PC-9 (cell line): ENCODE data around the gene NAT8L. TPM values are rescaled to one million over a fixed set of nuclear protein-coding genes. Genes with fewer than 3 reads are reported as not detected.

Experiments used
- BruUV-seq: library from RNA; stranded (reverse); fragments of 400-500 nt; replicated peaks from 2 replicates; lab custom pipeline; 2021; lab: Mats Ljungman, UMichigan
- CTCF ChIA-PET: fragments of 300-600 bp; sonication (Branson Sonifier 250); formaldehyde crosslinking; loops from one replicate; lab custom pipeline; 2022; ENCODE audit warnings: antibody characterized with exemption; lab: Charles Lee
- POLR2A ChIA-PET: fragments of 300-600 bp; sonication (Branson Sonifier 250); formaldehyde crosslinking; loops from one replicate; lab custom pipeline; 2022; ENCODE audit warnings: antibody characterized with exemption; ENCODE audit not compliant: unreplicated experiment; lab: Charles Lee
- DNase-seq, 2 experiments: peaks; one replicate each; pipeline versions ENCODE4 v3.0.0 to v3.0.0-alpha.2; 2015 to 2022; ENCODE audit warnings: mixed read lengths in 1 of 2
- H2AFZ ChIP-seq: fragments of 200-600 bp; sonication (generic); 2 replicates; pipeline ENCODE4 v1.8.1; 2017; ENCODE audit warnings: antibody characterized with exemption
- H3F3A ChIP-seq: fragments of 200-600 bp; sonication (generic); 2 replicates; pipeline ENCODE4 v1.8.1; 2017; ENCODE audit warnings: antibody characterized with exemption, mild to moderate bottlenecking, low read depth; ENCODE audit not compliant: insufficient read depth
- H3K27ac ChIP-seq: fragments of 200-600 bp; sonication (generic); 2 replicates; pipeline ENCODE4 v1.6.1; 2016; ENCODE audit warnings: mixed run types
- H3K27me3 ChIP-seq: fragments of 200-600 bp; sonication (generic); 2 replicates; pipeline ENCODE4 v1.6.1; 2016; ENCODE audit warnings: low read depth, mixed run types; ENCODE audit not compliant: insufficient read depth
- H3K36me3 ChIP-seq: fragments of 200-600 bp; sonication (generic); 2 replicates; pipeline ENCODE4 v1.6.1; 2016; ENCODE audit warnings: low read depth, mixed run types
- H3K4me1 ChIP-seq: fragments of 200-600 bp; sonication (generic); replicated peaks from 2 replicates; pipeline ENCODE4 v1.6.1; 2016; ENCODE audit warnings: mixed run types; ENCODE audit not compliant: insufficient read depth
- H3K4me2 ChIP-seq: fragments of 200-600 bp; sonication (generic); 2 replicates; pipeline ENCODE4 v1.6.1; 2017; ENCODE audit warnings: mixed run types
- H3K4me3 ChIP-seq: fragments of 200-600 bp; sonication (generic); 2 replicates; pipeline ENCODE4 v1.6.1; 2016; ENCODE audit warnings: mixed run types
- H3K79me2 ChIP-seq: fragments of 200-600 bp; sonication (generic); 2 replicates; pipeline ENCODE4 v1.6.1; 2017; ENCODE audit warnings: low read depth, mixed run types
- H3K9me2 ChIP-seq: fragments of 200-600 bp; sonication (generic); 2 replicates; pipeline ENCODE4 v1.8.1; 2017; ENCODE audit warnings: mild to moderate bottlenecking; ENCODE audit not compliant: insufficient read depth
- H3K9me3 ChIP-seq: fragments of 200-600 bp; sonication (generic); 2 replicates; pipeline ENCODE4 v1.8.1; 2016; ENCODE audit warnings: low read depth; ENCODE audit not compliant: insufficient read depth
- H4K20me1 ChIP-seq: fragments of 200-600 bp; sonication (generic); 2 replicates; pipeline ENCODE4 v1.8.1; 2017; ENCODE audit not compliant: insufficient read depth
- CTCF ChIP-seq: fragments of 200-600 bp; sonication (generic); conservative IDR thresholded peaks from 2 replicates; pipeline ENCODE4 v1.6.1; 2017; ENCODE audit warnings: mixed run types, antibody characterized with exemption, mild to moderate bottlenecking, moderate library complexity
- EZH2 ChIP-seq: fragments of 200-600 bp; sonication (generic); IDR thresholded peaks from 2 replicates; pipeline ENCODE4 v1.8.0; 2017; ENCODE audit warnings: antibody characterized with exemption, low read depth
- intact Hi-C: fragments of 100-400 bp; cut with micrococcal nuclease; formaldehyde crosslinking; loops from one replicate; pipeline ENCODE4 v1.10.0; 2022; ENCODE audit not compliant: unreplicated experiment
- total RNA-seq: library from RNA; stranded (reverse); gene quantifications from 2 replicates; pipeline ENCODE4 v1.2.3, GENCODE V29; 2021

Gene NAT8L
- total RNA-seq, 1 experiment from 2014 or later, result 2.1 TPM

GRCh38 chr4:2067446-2068197 is 8.5 kb downstream of the NAT8L start:
- Histone ChIP-seq H3K4me2 (no peak overlapping the region), H4K20me1 (no peaks in the 10 kb centered on the region), H3K27me3 (no peaks in the 10 kb centered on the region), H3K4me3 (no peak overlapping the region), H3K9me2 (no peaks in the 10 kb centered on the region), H3K4me1 (no peaks in the 10 kb centered on the region), H2AFZ (no peak overlapping the region), H3K27ac (no peak overlapping the region), H3F3A (peaks cover 3% of the 10 kb centered on the region; the same call in 1 of the 2 replicates), H3K36me3 (no peaks in the 10 kb centered on the region), H3K79me2 (no peaks in the 10 kb centered on the region), H3K9me3 (no peaks in the 10 kb centered on the region)
- ChIA-PET CTCF (no interaction called here), POLR2A (no interaction called here)
- intact Hi-C loops, result no loop called here
- no peak for TF ChIP-seq CTCF
- TF ChIP-seq EZH2, result no peak
- no TSS peak for BruUV-seq
- no peak for DNase-seq

GRCh38 chr4:2068198-2068470 is 9.0 kb downstream of the NAT8L start:
- POLR2A ChIA-PET, result no interaction called here
- H3K27ac ChIP-seq, result no peak overlapping the region
- no peaks in the 10 kb centered on the region for H3K36me3 ChIP-seq
- H3K79me2 ChIP-seq, result no peaks in the 10 kb centered on the region
- H3K4me2 ChIP-seq, result no peak overlapping the region
- no peaks in the 10 kb centered on the region for H3K9me2 ChIP-seq
- H3K9me3 ChIP-seq, result no peaks in the 10 kb centered on the region
- no peaks in the 10 kb centered on the region for H4K20me1 ChIP-seq
- H3K27me3 ChIP-seq, result no peaks in the 10 kb centered on the region
- no peak overlapping the region for H3K4me3 ChIP-seq
- no peak for DNase-seq
- CTCF ChIA-PET, result no interaction called here
- intact Hi-C loops, result no loop called here
- BruUV-seq, result no TSS peak
- no peaks in the 10 kb centered on the region for H3K4me1 ChIP-seq
- no peak overlapping the region for H2AFZ ChIP-seq
- H3F3A ChIP-seq, result peaks cover 3% of the 10 kb centered on the region; the same call in 1 of the 2 replicates
- TF ChIP-seq CTCF (no peak), EZH2 (no peak)

GRCh38 chr4:2068566-2068965 is 9.4 kb downstream of the NAT8L start:
- Histone ChIP-seq H3K4me1 (no peaks in the 10 kb centered on the region), H3K36me3 (no peaks in the 10 kb centered on the region), H3K27ac (no peak overlapping the region), H3K4me3 (no peak overlapping the region), H3F3A (peaks cover 3% of the 10 kb centered on the region; the same call in 1 of the 2 replicates), H3K4me2 (no peak overlapping the region), H3K9me2 (no peaks in the 10 kb centered on the region), H3K9me3 (no peaks in the 10 kb centered on the region), H2AFZ (no peak overlapping the region), H3K27me3 (no peaks in the 10 kb centered on the region), H3K79me2 (no peaks in the 10 kb centered on the region), H4K20me1 (no peaks in the 10 kb centered on the region)
- DNase-seq, result no peak
- no peak for TF ChIP-seq CTCF
- no peak for TF ChIP-seq EZH2
- intact Hi-C loops, result no loop called here
- POLR2A ChIA-PET, result no interaction called here
- CTCF ChIA-PET, result no interaction called here
- no TSS peak for BruUV-seq
